K562 (cell line): ENCODE measurements around the gene P2RX3. TPM values are rescaled to one million over a fixed set of nuclear protein-coding genes. Genes with fewer than 3 reads are reported as not detected.

Source experiments
- KDM1A ChIP-seq, 2 experiments: fragments of 450-650 bp; IDR thresholded peaks; 2 replicates each; pipeline ENCODE4 v1.6.1; 2016; ENCODE audit warnings: mild to moderate bottlenecking in 2 of 2
- POLR2AphosphoS5 ChIP-seq: IDR thresholded peaks from 2 replicates; pipeline ENCODE4 v1.6.1; 2011; ENCODE audit warnings: mild to moderate bottlenecking, low read depth, low read length, moderate library complexity; ENCODE audit not compliant: control insufficient read depth, insufficient read depth
- RAD51 ChIP-seq: fragments of 450-650 bp; IDR thresholded peaks from 2 replicates; pipeline ENCODE4 v1.7.1; 2016; ENCODE audit warnings: low read depth, mild to moderate bottlenecking, borderline replicate concordance
- RCOR1 ChIP-seq, 2 experiments: IDR thresholded peaks; 2 replicates each; pipeline ENCODE4 v1.6.1; 2012; ENCODE audit warnings: low read depth in 2 of 2, low read length in 2 of 2, borderline replicate concordance in 1 of 2, improper control_type of control experiment in 1 of 2
- SETDB1 ChIP-seq: IDR thresholded peaks from one replicate; pipeline ENCODE4 v1.6.1; 2012; ENCODE audit warnings: low read length, control low read depth, inconsistent platforms
- TRIM24 ChIP-seq, 2 experiments: fragments of 450-650 bp; IDR thresholded peaks; 2 replicates each; pipeline ENCODE4 v1.6.1; 2016
- polyA plus RNA-seq, 8 experiments: library from polyadenylated mRNA; depleted of rRNA in 4 of 8; stranded (reverse) in 5 of 8; unstranded in 3 of 8; fragments of >200 nt; fragmentation: Nextera tagmentation in 2 of 8; fragmentation: Illumina TruSeq in 1 of 8; extraction: Ambion mirVana in 2 of 8; extraction: Trizol in 1 of 8; gene quantifications; 2 replicates each; pipeline versions ENCODE4 v1.2.1 to v1.2.3, GENCODE V29; 2011 to 2014; ENCODE audit warnings: inconsistent platforms in 1 of 8, missing spikeins in 1 of 8
- total RNA-seq, 7 experiments: library from RNA; depleted of rRNA in 6 of 7; stranded (reverse); fragments of >200 nt in 6 of 7; fragmentation: Illumina TruSeq in 2 of 7; extraction: Trizol in 2 of 7; gene quantifications; 2 replicates each; pipeline versions ENCODE4 v1.2.1 to v1.2.3, GENCODE V29; 2011 to 2021; ENCODE audit warnings: low replicate concordance in 1 of 7
- TF ChIP-seq, protein P1 (sequence below): fragments of 250-450 bp; sonication (Bioruptor Pico); IDR thresholded peaks from 2 replicates; pipeline ENCODE4 v1.6.1; 2021; ENCODE audit warnings: mild to moderate bottlenecking
- TF ChIP-seq, protein P2 (sequence below): fragments of 450-650 bp; IDR thresholded peaks from 2 replicates; pipeline ENCODE4 v1.6.1; 2018; ENCODE audit not compliant: partially characterized antibody

The P2RX3 gene
- total and polyA plus RNA-seq, 9 of the 15 experiments (the other 6 are each of a cell fraction or from before 2014, with no cell fraction given) = not detected

DNA sequence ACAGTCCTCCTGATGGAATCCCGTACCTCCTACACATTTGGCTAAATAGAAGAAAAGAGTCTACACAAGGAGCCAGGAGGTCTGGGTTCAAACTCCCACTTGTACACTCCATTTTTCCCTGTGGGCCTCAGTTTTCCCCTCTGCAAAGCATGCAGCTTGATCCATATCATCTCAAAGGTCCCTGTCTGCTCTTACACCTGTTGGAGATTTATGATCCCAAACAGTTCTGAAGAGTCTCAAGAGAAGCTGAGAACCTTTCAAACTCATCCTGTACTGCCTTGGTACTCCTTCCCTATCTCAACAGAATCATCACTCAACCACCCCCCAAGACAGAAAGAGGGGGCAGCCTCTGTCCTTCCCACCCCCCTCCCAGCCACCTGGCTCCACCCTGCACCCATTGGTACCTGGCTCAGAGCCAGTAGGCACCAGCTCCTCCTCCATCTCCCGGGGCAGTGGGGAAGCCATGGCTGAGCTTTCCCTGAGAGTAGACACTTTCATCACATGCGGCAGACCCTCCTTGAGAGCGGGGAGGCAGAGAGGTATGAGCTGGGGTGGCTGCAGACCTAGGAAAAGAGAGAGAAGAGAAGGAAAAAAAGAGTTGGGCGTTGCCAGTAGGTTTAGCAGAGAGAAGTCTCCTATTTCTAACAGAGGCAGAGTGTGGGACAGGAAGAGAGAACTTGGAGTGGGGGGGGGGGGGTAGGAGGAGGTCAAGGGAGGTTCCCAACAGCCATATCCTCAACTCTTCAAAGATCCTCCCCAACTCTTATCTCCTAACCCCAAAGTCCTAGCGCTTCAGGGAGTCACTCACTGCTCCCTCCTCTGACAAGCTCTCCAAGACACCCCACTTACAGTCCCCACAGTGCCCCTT, 16.5 kb upstream of the P2RX3 start (continued):
- TF ChIP-seq SETDB1 = no peak
- TF ChIP-seq, protein P1, sequence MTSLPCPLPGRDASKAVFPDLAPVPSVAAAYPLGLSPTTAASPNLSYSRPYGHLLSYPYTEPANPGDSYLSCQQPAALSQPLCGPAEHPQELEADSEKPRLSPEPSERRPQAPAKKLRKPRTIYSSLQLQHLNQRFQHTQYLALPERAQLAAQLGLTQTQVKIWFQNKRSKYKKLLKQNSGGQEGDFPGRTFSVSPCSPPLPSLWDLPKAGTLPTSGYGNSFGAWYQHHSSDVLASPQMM = no peak
- TF ChIP-seq, protein P2, sequence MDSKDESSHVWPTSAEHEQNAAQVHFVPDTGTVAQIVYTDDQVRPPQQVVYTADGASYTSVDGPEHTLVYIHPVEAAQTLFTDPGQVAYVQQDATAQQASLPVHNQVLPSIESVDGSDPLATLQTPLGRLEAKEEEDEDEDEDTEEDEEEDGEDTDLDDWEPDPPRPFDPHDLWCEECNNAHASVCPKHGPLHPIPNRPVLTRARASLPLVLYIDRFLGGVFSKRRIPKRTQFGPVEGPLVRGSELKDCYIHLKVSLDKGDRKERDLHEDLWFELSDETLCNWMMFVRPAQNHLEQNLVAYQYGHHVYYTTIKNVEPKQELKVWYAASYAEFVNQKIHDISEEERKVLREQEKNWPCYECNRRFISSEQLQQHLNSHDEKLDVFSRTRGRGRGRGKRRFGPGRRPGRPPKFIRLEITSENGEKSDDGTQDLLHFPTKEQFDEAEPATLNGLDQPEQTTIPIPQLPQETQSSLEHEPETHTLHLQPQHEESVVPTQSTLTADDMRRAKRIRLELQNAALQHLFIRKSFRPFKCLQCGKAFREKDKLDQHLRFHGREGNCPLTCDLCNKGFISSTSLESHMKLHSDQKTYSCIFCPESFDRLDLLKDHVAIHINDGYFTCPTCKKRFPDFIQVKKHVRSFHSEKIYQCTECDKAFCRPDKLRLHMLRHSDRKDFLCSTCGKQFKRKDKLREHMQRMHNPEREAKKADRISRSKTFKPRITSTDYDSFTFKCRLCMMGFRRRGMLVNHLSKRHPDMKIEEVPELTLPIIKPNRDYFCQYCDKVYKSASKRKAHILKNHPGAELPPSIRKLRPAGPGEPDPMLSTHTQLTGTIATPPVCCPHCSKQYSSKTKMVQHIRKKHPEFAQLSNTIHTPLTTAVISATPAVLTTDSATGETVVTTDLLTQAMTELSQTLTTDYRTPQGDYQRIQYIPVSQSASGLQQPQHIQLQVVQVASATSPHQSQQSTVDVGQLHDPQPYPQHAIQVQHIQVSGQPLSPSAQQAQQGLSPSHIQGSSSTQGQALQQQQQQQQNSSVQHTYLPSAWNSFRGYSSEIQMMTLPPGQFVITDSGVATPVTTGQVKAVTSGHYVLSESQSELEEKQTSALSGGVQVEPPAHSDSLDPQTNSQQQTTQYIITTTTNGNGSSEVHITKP = peak; percentile 74
- TF ChIP-seq TRIM24 (IDR thresholded peaks at IDR 0.05) = no peak
- peak; percentile 68 to 87 for TF ChIP-seq KDM1A (IDR thresholded peaks at IDR 0.05)
- TF ChIP-seq POLR2AphosphoS5 = peak; percentile 51; the same call in 1 of the 2 replicates
- TF ChIP-seq RAD51 = no peak
- TF ChIP-seq RCOR1 (IDR thresholded peaks at IDR 0.05; ENCODE audit: borderline replicate concordance in 1 of 2, low read depth in 2 of 2, low read length in 2 of 2) = peak in 1 of 2 experiments; percentile 89; a peak in 2 of 4 replicates
